Measurements from ENCODE around the gene CNTNAP5. TPM values are rescaled to one million over a fixed set of nuclear protein-coding genes. Genes with fewer than 3 reads are reported as not detected.

Gene CNTNAP5
- total and polyA plus RNA-seq, 2 donors (not counting 3 experiments of a cell fraction or from before 2014, with no cell fraction given), result not detected

DNA sequence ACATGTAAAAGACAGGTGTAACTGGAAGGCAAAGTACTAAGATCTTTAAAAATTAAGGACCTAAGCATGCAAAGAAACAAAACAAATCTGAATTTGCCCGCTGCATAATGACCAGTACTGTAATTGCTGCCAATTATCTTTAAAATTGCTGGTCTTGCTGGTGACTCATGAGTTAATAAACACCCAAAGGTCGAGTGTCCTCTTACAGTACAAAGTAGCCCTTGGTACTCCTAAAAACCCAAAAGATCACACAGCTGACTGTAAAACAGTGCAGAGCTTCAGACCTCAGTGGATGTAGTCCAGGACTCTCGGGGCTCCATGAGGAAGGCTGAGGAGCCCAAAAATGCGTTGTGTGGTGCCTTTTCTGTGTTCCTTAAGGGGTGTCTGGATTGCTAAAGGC lies 308.7 kb downstream of the CNTNAP5 start:
- Histone ChIP-seq H3K27ac (ENCODE audit: insufficient read depth, low read depth, low read length) (no peak overlapping the region), H4K20me1 (replicated peaks; ENCODE audit: control insufficient read depth, extremely low read depth, insufficient read depth, low read length) (no peaks in the 10 kb centered on the region), H3K4me3 (replicated peaks in 1 of 3; ENCODE audit: insufficient read depth in 1 of 3, low read depth in 1 of 3, low read length in 3 of 3) (no peak overlapping the region), H3K9ac (replicated peaks; ENCODE audit: extremely low read depth, insufficient read depth, low read length) (no peak overlapping the region), H3K36me3 (ENCODE audit: control insufficient read depth in 2 of 2, extremely low read depth in 1 of 2, insufficient read depth in 2 of 2, low read length in 2 of 2) (no peaks in the 10 kb centered on the region), H3K4me2 (ENCODE audit: insufficient read depth, low read length) (no peak overlapping the region), H3K9me1 (replicated peaks; ENCODE audit: control insufficient read depth, extremely low read depth, insufficient read depth, low read length) (no peaks in the 10 kb centered on the region), H3K9me3 (replicated peaks; ENCODE audit: control insufficient read depth, insufficient read depth, low read length) (peaks cover 3% of the 10 kb centered on the region), H3K27me3 (ENCODE audit: control insufficient read depth in 2 of 2, insufficient read depth in 2 of 2, low read length in 2 of 2) (no peaks in the 10 kb centered on the region), H2AFZ (ENCODE audit: low read depth, low read length) (no peak overlapping the region), H3K4me1 (ENCODE audit: control insufficient read depth, extremely low read depth, insufficient read depth, low read length) (no peaks in the 10 kb centered on the region), H3K79me2 (ENCODE audit: control insufficient read depth, insufficient read depth, low read length) (no peaks in the 10 kb centered on the region)
- ChIA-PET POLR2A (no interaction called here), CTCF (no interaction called here)
- DNase-seq (ENCODE audit: low read depth, low spot score) (no peak), FAIRE-seq (no peak)
- no TSS peak for BruUV-seq (replicated peaks)
- dilution Hi-C loops (cut with MboI; ENCODE audit: extremely low pct_ligation_motif_present, low sequenced_read_pairs), result no loop called here
- intact Hi-C loops (cut with micrococcal nuclease), result no loop called here
- TF ChIP-seq, protein P1, sequence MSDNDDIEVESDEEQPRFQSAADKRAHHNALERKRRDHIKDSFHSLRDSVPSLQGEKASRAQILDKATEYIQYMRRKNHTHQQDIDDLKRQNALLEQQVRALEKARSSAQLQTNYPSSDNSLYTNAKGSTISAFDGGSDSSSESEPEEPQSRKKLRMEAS (IDR thresholded peaks at IDR 0.05; ENCODE audit: insufficient read depth, insufficient read length), result no peak
- no peak for TF ChIP-seq POLR2AphosphoS5 (IDR thresholded peaks at IDR 0.05; ENCODE audit: insufficient read depth, low read depth, low read length)
- TF ChIP-seq MYC (IDR thresholded peaks at IDR 0.05; ENCODE audit: low read depth, low read length), result no peak
- TF ChIP-seq JUN (IDR thresholded peaks at IDR 0.05; ENCODE audit: borderline replicate concordance, insufficient read depth, insufficient read length, low read depth), result no peak
- no peak for TF ChIP-seq GATA2 (IDR thresholded peaks at IDR 0.05; ENCODE audit: insufficient read depth, insufficient read length, low read depth, low read length)
- no peak for TF ChIP-seq POLR2A (IDR thresholded peaks at IDR 0.05; ENCODE audit: low read depth, low read length)
- no peak for TF ChIP-seq FOS (IDR thresholded peaks at IDR 0.05; ENCODE audit: borderline replicate concordance, insufficient read depth, low read length)
- TF ChIP-seq, protein P2, sequence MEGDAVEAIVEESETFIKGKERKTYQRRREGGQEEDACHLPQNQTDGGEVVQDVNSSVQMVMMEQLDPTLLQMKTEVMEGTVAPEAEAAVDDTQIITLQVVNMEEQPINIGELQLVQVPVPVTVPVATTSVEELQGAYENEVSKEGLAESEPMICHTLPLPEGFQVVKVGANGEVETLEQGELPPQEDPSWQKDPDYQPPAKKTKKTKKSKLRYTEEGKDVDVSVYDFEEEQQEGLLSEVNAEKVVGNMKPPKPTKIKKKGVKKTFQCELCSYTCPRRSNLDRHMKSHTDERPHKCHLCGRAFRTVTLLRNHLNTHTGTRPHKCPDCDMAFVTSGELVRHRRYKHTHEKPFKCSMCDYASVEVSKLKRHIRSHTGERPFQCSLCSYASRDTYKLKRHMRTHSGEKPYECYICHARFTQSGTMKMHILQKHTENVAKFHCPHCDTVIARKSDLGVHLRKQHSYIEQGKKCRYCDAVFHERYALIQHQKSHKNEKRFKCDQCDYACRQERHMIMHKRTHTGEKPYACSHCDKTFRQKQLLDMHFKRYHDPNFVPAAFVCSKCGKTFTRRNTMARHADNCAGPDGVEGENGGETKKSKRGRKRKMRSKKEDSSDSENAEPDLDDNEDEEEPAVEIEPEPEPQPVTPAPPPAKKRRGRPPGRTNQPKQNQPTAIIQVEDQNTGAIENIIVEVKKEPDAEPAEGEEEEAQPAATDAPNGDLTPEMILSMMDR (IDR thresholded peaks at IDR 0.05; ENCODE audit: extremely low read depth in 1 of 2, insufficient read depth in 1 of 2, low read depth in 1 of 2, low read length in 2 of 2), result no peak
- TF ChIP-seq EZH2 (IDR thresholded peaks at IDR 0.05; ENCODE audit: borderline replicate concordance, low read depth, low read length, severe bottlenecking), result no peak

All from endothelial cell of umbilical vein (primary cell).